HepG2 (cell line): ENCODE results near the gene SEMA6B. TPM values are rescaled to one million over a fixed set of nuclear protein-coding genes. Genes with fewer than 3 reads are reported as not detected.

ENCODE experiments used
- ARNT ChIP-seq: fragments of 450-650 bp; IDR thresholded peaks from 2 replicates; pipeline ENCODE4 v1.6.1; 2017
- CHCHD3 ChIP-seq: sonication (generic); formaldehyde crosslinking; IDR thresholded peaks from 2 replicates; pipeline ENCODE4 v1.8.0; 2022; ENCODE audit warnings: mild to moderate bottlenecking, missing genetic modification reagents, moderate library complexity
- HOMEZ ChIP-seq: IDR thresholded peaks from 2 replicates; pipeline ENCODE4 v1.6.1; 2016; ENCODE audit warnings: low read depth
- JUNB ChIP-seq: sonication (generic); formaldehyde crosslinking; IDR thresholded peaks from 2 replicates; pipeline ENCODE4 v1.8.0; 2022; ENCODE audit warnings: missing genetic modification reagents, mild to moderate bottlenecking, borderline replicate concordance
- MED13 ChIP-seq: sonication (generic); formaldehyde crosslinking; IDR thresholded peaks from 2 replicates; pipeline ENCODE4 v1.5.0; 2020; ENCODE audit warnings: missing genetic modification reagents
- MEF2D ChIP-seq: sonication (generic); formaldehyde crosslinking; IDR thresholded peaks from 2 replicates; pipeline ENCODE4 v1.5.1; 2020; ENCODE audit warnings: mild to moderate bottlenecking, missing genetic modification reagents
- NFE2 ChIP-seq: sonication (generic); formaldehyde crosslinking; IDR thresholded peaks from 2 replicates; pipeline ENCODE4 v1.4.0; 2020; ENCODE audit warnings: missing genetic modification reagents
- RBM22 ChIP-seq: fragments of 200-400 bp; formaldehyde crosslinking; optimal IDR thresholded peaks from 2 replicates; pipeline ENCODE3; 2017; ENCODE audit warnings: mild to moderate bottlenecking, low read length, moderate library complexity
- SRSF9 ChIP-seq: fragments of 200-400 bp; formaldehyde crosslinking; IDR thresholded peaks from 2 replicates; pipeline ENCODE4 v1.6.1; 2018; ENCODE audit warnings: borderline replicate concordance, mild to moderate bottlenecking, low read depth, low read length; ENCODE audit not compliant: insufficient read depth, poor library complexity, severe bottlenecking
- TOPORS ChIP-seq: sonication (generic); formaldehyde crosslinking; IDR thresholded peaks from 2 replicates; pipeline ENCODE4 v1.8.0; 2023; ENCODE audit warnings: mild to moderate bottlenecking, missing genetic modification reagents
- ZBTB38 ChIP-seq: sonication (generic); formaldehyde crosslinking; IDR thresholded peaks from 2 replicates; pipeline ENCODE4 v1.5.1; 2020; ENCODE audit warnings: mild to moderate bottlenecking, missing genetic modification reagents
- ZFP41 ChIP-seq: sonication (generic); formaldehyde crosslinking; IDR thresholded peaks from 2 replicates; pipeline ENCODE4 v1.4.0; 2020; ENCODE audit warnings: mild to moderate bottlenecking, missing genetic modification reagents, borderline replicate concordance
- ZMYM3 ChIP-seq: sonication (generic); formaldehyde crosslinking; IDR thresholded peaks from 2 replicates; pipeline ENCODE4 v1.5.1; 2020; ENCODE audit warnings: mild to moderate bottlenecking, missing genetic modification reagents
- ZNF281 ChIP-seq: sonication (generic); formaldehyde crosslinking; IDR thresholded peaks from 2 replicates; pipeline ENCODE4 v1.4.0; 2020; ENCODE audit warnings: missing genetic modification reagents, borderline replicate concordance
- ZNF329 ChIP-seq: sonication (generic); formaldehyde crosslinking; IDR thresholded peaks from 2 replicates; pipeline ENCODE4 v1.9.0; 2021; ENCODE audit warnings: low read depth, mild to moderate bottlenecking, missing genetic modification reagents
- ZNF552 ChIP-seq: sonication (generic); formaldehyde crosslinking; IDR thresholded peaks from 2 replicates; pipeline ENCODE4 v1.9.0; 2022; ENCODE audit warnings: missing genetic modification reagents, mild to moderate bottlenecking, borderline replicate concordance
- ZNF563 ChIP-seq: sonication (generic); formaldehyde crosslinking; IDR thresholded peaks from 2 replicates; pipeline ENCODE4 v1.8.0; 2022; ENCODE audit warnings: mild to moderate bottlenecking, moderate library complexity, missing genetic modification reagents
- polyA plus RNA-seq, 8 experiments: library from polyadenylated mRNA; depleted of rRNA in 3 of 8; stranded (reverse) in 7 of 8; unstranded in 1 of 8; fragments of >200 nt; fragmentation: Illumina TruSeq in 4 of 8; extraction: Trizol in 4 of 8; gene quantifications; 2 replicates each; pipeline versions ENCODE4 v1.2.1 to v1.2.3, GENCODE V29; 2011 to 2016; ENCODE audit warnings: low read depth in 4 of 8, missing spikeins in 1 of 8, mixed read lengths in 1 of 8; ENCODE audit not compliant: insufficient read depth in 1 of 8
- total RNA-seq, 5 experiments: library from RNA; depleted of rRNA; stranded (reverse); fragments of >200 nt; fragmentation: Illumina TruSeq; extraction: Trizol; gene quantifications; 2 replicates each; pipeline ENCODE4 v1.2.3, GENCODE V29; 2016; ENCODE audit warnings: low read depth in 1 of 5
- TF ChIP-seq, protein P1 (sequence below): sonication (generic); formaldehyde crosslinking; IDR thresholded peaks from 2 replicates; pipeline ENCODE4 v1.8.0; 2022; ENCODE audit warnings: missing genetic modification reagents, mild to moderate bottlenecking, inconsistent platforms, borderline replicate concordance
- TF ChIP-seq, protein P2 (sequence below): sonication (generic); formaldehyde crosslinking; IDR thresholded peaks from 2 replicates; pipeline ENCODE4 v1.5.1; 2020; ENCODE audit warnings: missing genetic modification reagents, mild to moderate bottlenecking, borderline replicate concordance
- TF ChIP-seq, protein P3 (sequence below): sonication (generic); formaldehyde crosslinking; IDR thresholded peaks from 2 replicates; pipeline ENCODE4 v1.9.0; 2022; ENCODE audit warnings: low read depth, missing genetic modification reagents

The SEMA6B gene
- total and polyA plus RNA-seq, 2 of the 13 experiments (the other 11 are each of a cell fraction or from before 2014, with no cell fraction given) = 45.5 to 67.1 TPM

DNA sequence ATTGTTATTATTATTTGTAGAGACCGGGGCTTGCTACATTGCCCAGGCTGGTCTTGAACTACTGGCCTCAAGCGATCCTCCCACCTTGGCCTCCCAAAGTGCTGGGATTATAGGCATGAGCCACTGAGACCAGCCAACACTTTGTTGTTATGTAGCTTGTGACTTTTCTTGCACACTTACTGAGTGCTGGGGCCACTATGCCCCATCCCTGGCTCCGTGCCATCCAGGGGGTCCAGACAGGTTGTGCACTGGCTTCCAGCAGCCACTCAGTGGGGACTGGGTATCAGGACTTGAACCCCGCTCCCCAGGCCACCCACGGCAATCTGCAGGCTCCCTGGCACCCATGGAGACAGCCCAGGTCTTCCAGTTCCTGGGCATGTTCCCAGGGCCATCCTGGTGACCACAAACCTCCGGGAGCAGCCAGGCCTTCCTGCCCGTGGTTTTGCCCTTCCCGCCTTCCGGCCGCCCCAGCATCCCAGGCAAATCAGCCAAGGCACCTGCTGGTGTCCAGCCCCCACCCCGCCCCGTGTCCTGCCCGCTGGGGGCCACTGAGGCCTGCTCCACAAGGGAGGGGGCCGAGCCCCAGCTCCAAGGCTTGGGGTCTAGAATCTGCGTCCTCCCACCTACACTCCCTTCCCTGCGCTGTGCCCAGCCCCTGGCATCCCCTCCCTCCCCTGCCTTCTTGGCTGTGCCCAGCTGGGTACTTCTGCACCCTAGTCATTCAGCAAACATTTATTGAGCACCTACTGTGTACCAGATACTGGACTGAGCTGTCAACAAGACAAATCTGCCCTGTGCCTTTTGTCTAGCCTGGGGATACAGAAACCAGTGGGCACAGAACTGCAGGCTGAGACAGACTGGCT is 23.7 kb upstream of the SEMA6B start (continued):
- TF ChIP-seq, protein P1, sequence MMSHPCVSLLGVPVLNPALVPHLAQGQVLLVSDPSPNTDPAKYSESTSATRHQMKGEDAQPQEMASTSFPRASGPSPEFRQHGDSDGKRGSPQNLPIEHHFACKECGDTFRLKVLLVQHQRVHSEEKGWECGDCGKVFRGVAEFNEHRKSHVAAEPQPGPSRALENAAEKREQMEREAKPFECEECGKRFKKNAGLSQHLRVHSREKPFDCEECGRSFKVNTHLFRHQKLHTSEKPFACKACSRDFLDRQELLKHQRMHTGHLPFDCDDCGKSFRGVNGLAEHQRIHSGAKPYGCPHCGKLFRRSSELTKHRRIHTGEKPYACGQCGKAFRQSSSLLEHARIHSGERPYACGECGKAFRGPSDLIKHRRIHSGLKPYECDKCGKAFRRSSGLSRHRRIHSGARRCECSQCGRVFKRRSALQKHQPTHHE (CRISPR knock-in tag) = no peak; the same call in 1 of the 2 replicates
- TF ChIP-seq CHCHD3 (CRISPR knock-in tag) (no peak), ZFP41 (no peak), ZBTB38 (CRISPR knock-in tag) (peak; percentile 45; the same call in 1 of the 2 replicates), ZNF281 (0 out of 2 replicates have a peak, but pooled peaks have one; percentile 17), ZMYM3 (CRISPR knock-in tag) (peak; percentile 75), JUNB (CRISPR knock-in tag) (no peak), ZNF552 (CRISPR knock-in tag) (0 out of 2 replicates have a peak, but pooled peaks have one; percentile 40), MED13 (CRISPR knock-in tag) (no peak; the same call in 1 of the 2 replicates), MEF2D (CRISPR knock-in tag) (0 out of 2 replicates have a peak, but pooled peaks have one; percentile 34), NFE2 (CRISPR knock-in tag) (no peak), ZNF329 (CRISPR knock-in tag) (no peak), HOMEZ (CRISPR knock-in tag) (no peak), ARNT (no peak), ZNF563 (CRISPR knock-in tag) (0 out of 2 replicates have a peak, but pooled peaks have one; percentile 17), TOPORS (peak; percentile 55; the same call in 1 of the 2 replicates), SRSF9 (no peak), RBM22 (no peak)
- TF ChIP-seq, protein P2, sequence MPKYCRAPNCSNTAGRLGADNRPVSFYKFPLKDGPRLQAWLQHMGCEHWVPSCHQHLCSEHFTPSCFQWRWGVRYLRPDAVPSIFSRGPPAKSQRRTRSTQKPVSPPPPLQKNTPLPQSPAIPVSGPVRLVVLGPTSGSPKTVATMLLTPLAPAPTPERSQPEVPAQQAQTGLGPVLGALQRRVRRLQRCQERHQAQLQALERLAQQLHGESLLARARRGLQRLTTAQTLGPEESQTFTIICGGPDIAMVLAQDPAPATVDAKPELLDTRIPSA (CRISPR knock-in tag) = no peak
- TF ChIP-seq, protein P3, sequence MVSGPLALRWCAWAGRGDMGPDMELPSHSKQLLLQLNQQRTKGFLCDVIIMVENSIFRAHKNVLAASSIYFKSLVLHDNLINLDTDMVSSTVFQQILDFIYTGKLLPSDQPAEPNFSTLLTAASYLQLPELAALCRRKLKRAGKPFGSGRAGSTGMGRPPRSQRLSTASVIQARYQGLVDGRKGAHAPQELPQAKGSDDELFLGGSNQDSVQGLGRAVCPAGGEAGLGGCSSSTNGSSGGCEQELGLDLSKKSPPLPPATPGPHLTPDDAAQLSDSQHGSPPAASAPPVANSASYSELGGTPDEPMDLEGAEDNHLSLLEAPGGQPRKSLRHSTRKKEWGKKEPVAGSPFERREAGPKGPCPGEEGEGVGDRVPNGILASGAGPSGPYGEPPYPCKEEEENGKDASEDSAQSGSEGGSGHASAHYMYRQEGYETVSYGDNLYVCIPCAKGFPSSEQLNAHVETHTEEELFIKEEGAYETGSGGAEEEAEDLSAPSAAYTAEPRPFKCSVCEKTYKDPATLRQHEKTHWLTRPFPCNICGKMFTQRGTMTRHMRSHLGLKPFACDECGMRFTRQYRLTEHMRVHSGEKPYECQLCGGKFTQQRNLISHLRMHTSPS (CRISPR knock-in tag) = peak; percentile 96
